OCI-LY3 (cell line): Measurements from ENCODE around the gene GRIN2A.
A peak's percentile ranks its signal among the peaks of the same experiment; 100 is the strongest.

Experiments
- H2AFZ ChIP-seq: fragments of 200-600, 300-600 bp; shearing (Covaris generic); 2 replicates; pipeline ENCODE4 v1.6.0; 2014; ENCODE audit warnings: antibody characterized with exemption, low read depth, low read length
- H3K27ac ChIP-seq: fragments of 200-600, 300-600 bp; sonication (generic); 2 replicates; pipeline ENCODE4 v1.5.1; 2014; ENCODE audit warnings: mild to moderate bottlenecking, low read length, moderate library complexity, mixed read lengths
- H3K27me3 ChIP-seq: fragments of 200-600, 300-600 bp; sonication (generic); 2 replicates; pipeline ENCODE4 v1.6.1; 2014; ENCODE audit warnings: low read depth, low read length, mixed read lengths
- H3K36me3 ChIP-seq: fragments of 200-600, 300-600 bp; sonication (generic); replicated peaks from 2 replicates; pipeline ENCODE3; 2014; ENCODE audit warnings: low read depth, low read length, mixed read lengths
- H3K4me1 ChIP-seq: fragments of 300-600, 200-600 bp; sonication (generic); 2 replicates; pipeline ENCODE4 v1.6.1; 2014; ENCODE audit warnings: low read length, mixed read lengths
- H3K4me2 ChIP-seq: fragments of 200-600, 300-600 bp; sonication (generic); 2 replicates; pipeline ENCODE4 v1.6.1; 2014; ENCODE audit warnings: low read length, mixed read lengths
- H3K4me3 ChIP-seq: fragments of 300-600, 200-600 bp; sonication (generic); 2 replicates; pipeline ENCODE4 v1.5.1; 2014; ENCODE audit warnings: antibody characterized with exemption, mild to moderate bottlenecking, low read length, moderate library complexity
- H3K79me2 ChIP-seq: fragments of 300-600, 200-600 bp; shearing (Covaris generic); 2 replicates; pipeline ENCODE4 v1.6.1; 2014; ENCODE audit warnings: mild to moderate bottlenecking, low read length, mixed read lengths
- H3K9ac ChIP-seq: fragments of 300-600, 200-600 bp; shearing (Covaris generic); 2 replicates; pipeline ENCODE4 v1.6.0; 2014; ENCODE audit warnings: mild to moderate bottlenecking, low read length, moderate library complexity
- H3K9me3 ChIP-seq: fragments of 200-600, 300-600 bp; shearing (Covaris generic); 2 replicates; pipeline ENCODE4 v1.6.1; 2014; ENCODE audit warnings: low read length, mixed read lengths; ENCODE audit not compliant: insufficient read depth
- H4K20me1 ChIP-seq: fragments of 200-600, 300-600 bp; sonication (generic); 2 replicates; pipeline ENCODE4 v1.6.1; 2016; ENCODE audit warnings: low read length, mixed read lengths; ENCODE audit not compliant: insufficient read depth
- CTCF ChIP-seq: fragments of 200-600, 300-600 bp; sonication (generic); IDR thresholded peaks from 2 replicates; pipeline ENCODE4 v1.5.1; 2014; ENCODE audit warnings: antibody characterized with exemption, low read length, low read depth
- EZH2phosphoT487 ChIP-seq: fragments of 200-600 bp; shearing (Covaris generic); IDR thresholded peaks from 2 replicates; pipeline ENCODE4 v1.6.1; 2018; ENCODE audit warnings: antibody characterized with exemption, mixed run types, low read depth

The GRIN2A gene

GRCh38 chr16:9852003-9852402, 330.2 kb downstream of the GRIN2A start:
- Histone ChIP-seq H3K4me2 (no peak overlapping the region), H3K27ac (no peak overlapping the region), H3K9ac (no peak overlapping the region), H3K4me3 (no peak overlapping the region), H3K36me3 (no peaks in the 10 kb centered on the region), H3K4me1 (peaks cover 3% of the 10 kb centered on the region), H3K9me3 (no peaks in the 10 kb centered on the region), H4K20me1 (no peaks in the 10 kb centered on the region), H2AFZ (no peak overlapping the region), H3K27me3 (no peaks in the 10 kb centered on the region), H3K79me2 (no peaks in the 10 kb centered on the region)
- no peak for TF ChIP-seq CTCF
- no peak for TF ChIP-seq EZH2phosphoT487

GRCh38 chr16:9850817-9851216, 331.4 kb downstream of the GRIN2A start:
- no peak overlapping the region for H3K4me2 ChIP-seq

GRCh38 chr16:9849697-9850245, 332.5 kb downstream of the GRIN2A start:
- no peak overlapping the region for H3K9ac ChIP-seq
- no peaks in the 10 kb centered on the region for H3K9me3 ChIP-seq
- no peak overlapping the region for H3K27ac ChIP-seq

More at GRCh38 chr16:9850817-9851216, 331.4 kb downstream of the GRIN2A start:
- no peak overlapping the region for H3K9ac ChIP-seq
- peaks cover 15% of the 10 kb centered on the region for H3K4me1 ChIP-seq
- no peaks in the 10 kb centered on the region for H3K36me3 ChIP-seq
- TF ChIP-seq EZH2phosphoT487 (no peak), CTCF (no peak)
- no peaks in the 10 kb centered on the region for H3K27me3 ChIP-seq
- H3K27ac ChIP-seq = no peak overlapping the region
- no peak overlapping the region for H3K4me3 ChIP-seq
- H3K9me3 ChIP-seq = no peaks in the 10 kb centered on the region
- no peaks in the 10 kb centered on the region for H4K20me1 ChIP-seq
- H3K79me2 ChIP-seq = no peaks in the 10 kb centered on the region
- H2AFZ ChIP-seq = no peak overlapping the region

GRCh38 chr16:9847146-9847545, 335.1 kb downstream of the GRIN2A start:
- H3K27me3 ChIP-seq = no peaks in the 10 kb centered on the region
- H3K36me3 ChIP-seq = no peaks in the 10 kb centered on the region
- H3K79me2 ChIP-seq = no peaks in the 10 kb centered on the region
- H2AFZ ChIP-seq = peak overlapping the region; percentile 82
- peaks cover 49% of the 10 kb centered on the region for H3K4me1 ChIP-seq
- H3K9ac ChIP-seq = peak overlapping the region; percentile 40
- H3K4me2 ChIP-seq = peak overlapping the region; percentile 45
- H3K9me3 ChIP-seq = no peaks in the 10 kb centered on the region
- no peaks in the 10 kb centered on the region for H4K20me1 ChIP-seq
- TF ChIP-seq CTCF = no peak
- TF ChIP-seq EZH2phosphoT487 = no peak
- no peak overlapping the region for H3K4me3 ChIP-seq
- H3K27ac ChIP-seq = peak overlapping the region; percentile 88

More at GRCh38 chr16:9849697-9850245, 332.5 kb downstream of the GRIN2A start:
- Histone ChIP-seq H3K4me2 (no peak overlapping the region), H3K4me3 (no peak overlapping the region), H2AFZ (no peak overlapping the region), H4K20me1 (no peaks in the 10 kb centered on the region), H3K27me3 (no peaks in the 10 kb centered on the region), H3K4me1 (peaks cover 26% of the 10 kb centered on the region), H3K36me3 (no peaks in the 10 kb centered on the region), H3K79me2 (no peaks in the 10 kb centered on the region)
- TF ChIP-seq EZH2phosphoT487 (no peak), CTCF (no peak)
